HepG2 (cell line): Measurements from ENCODE around the gene PXK. TPM values are rescaled to one million over a fixed set of nuclear protein-coding genes. Genes with fewer than 3 reads are reported as not detected.

Experiments used
- ASH2L ChIP-seq: fragments of 300-600, 200-600 bp; sonication (generic); IDR thresholded peaks from 2 replicates; pipeline ENCODE4 v1.7.0; 2017; ENCODE audit warnings: low read depth, mild to moderate bottlenecking, moderate library complexity, mixed read lengths, low read length; ENCODE audit not compliant: insufficient read length
- CBX2 ChIP-seq, 2 experiments: fragments of 200-600 bp in 1 of 2; sonication (generic); formaldehyde crosslinking in 1 of 2; IDR thresholded peaks; 2 replicates each; pipeline versions ENCODE4 v1.7.0 to v1.8.1; 2018 to 2022; ENCODE audit warnings: low read depth in 2 of 2, low read length in 1 of 2, mild to moderate bottlenecking in 1 of 2, missing genetic modification reagents in 1 of 2
- CBX5 ChIP-seq: sonication (generic); formaldehyde crosslinking; IDR thresholded peaks from 2 replicates; pipeline ENCODE4 v1.4.0; 2020; ENCODE audit warnings: missing genetic modification reagents, borderline replicate concordance
- GATA4 ChIP-seq: sonication (generic); IDR thresholded peaks from 2 replicates; pipeline ENCODE4 v1.6.1; 2016; ENCODE audit warnings: antibody characterized with exemption, low read depth, borderline replicate concordance
- GTF2F1 ChIP-seq: fragments of 150-350 bp; IDR thresholded peaks from 2 replicates; pipeline ENCODE4 v1.6.1; 2014; ENCODE audit warnings: low read length
- JUNB ChIP-seq: sonication (generic); formaldehyde crosslinking; IDR thresholded peaks from 2 replicates; pipeline ENCODE4 v1.8.0; 2022; ENCODE audit warnings: missing genetic modification reagents, mild to moderate bottlenecking, borderline replicate concordance
- KDM1A ChIP-seq: IDR thresholded peaks from 2 replicates; pipeline ENCODE4 v1.6.1; 2016; ENCODE audit warnings: missing compliant biosample characterization
- NFYB ChIP-seq: sonication (generic); formaldehyde crosslinking; IDR thresholded peaks from 2 replicates; pipeline ENCODE4 v1.4.0; 2020; ENCODE audit warnings: missing genetic modification reagents
- SMAD9 ChIP-seq: sonication (generic); formaldehyde crosslinking; IDR thresholded peaks from 2 replicates; pipeline ENCODE4 v1.5.1; 2020; ENCODE audit warnings: mild to moderate bottlenecking, missing genetic modification reagents
- SP4 ChIP-seq: sonication (generic); formaldehyde crosslinking; IDR thresholded peaks from 2 replicates; pipeline ENCODE4 v1.8.1; 2023; ENCODE audit warnings: mild to moderate bottlenecking, missing genetic modification reagents
- TFDP2 ChIP-seq: sonication (generic); formaldehyde crosslinking; IDR thresholded peaks from 2 replicates; pipeline ENCODE4 v1.4.0; 2020; ENCODE audit warnings: missing genetic modification reagents
- YY1 ChIP-seq: IDR thresholded peaks from 2 replicates; pipeline ENCODE4 v1.6.1; 2011; ENCODE audit warnings: low read length, low read depth, moderate library complexity, mild to moderate bottlenecking; ENCODE audit not compliant: insufficient read depth, insufficient replicate concordance
- ZBTB2 ChIP-seq: sonication (generic); formaldehyde crosslinking; IDR thresholded peaks from 2 replicates; pipeline ENCODE4 v1.8.0; 2022; ENCODE audit warnings: low read depth, missing genetic modification reagents
- ZNF143 ChIP-seq: sonication (generic); formaldehyde crosslinking; IDR thresholded peaks from 2 replicates; pipeline ENCODE4 v1.4.0; 2020; ENCODE audit warnings: missing genetic modification reagents
- ZNF282 ChIP-seq: fragments of 450-650 bp; IDR thresholded peaks from 2 replicates; pipeline ENCODE4 v1.6.1; 2018; ENCODE audit not compliant: partially characterized antibody
- ZNF672 ChIP-seq: sonication (generic); formaldehyde crosslinking; IDR thresholded peaks from 2 replicates; pipeline ENCODE4 v1.8.1; 2022; ENCODE audit warnings: missing genetic modification reagents
- ZNF746 ChIP-seq: sonication (generic); formaldehyde crosslinking; IDR thresholded peaks from 2 replicates; pipeline ENCODE4 v1.8.0; 2022; ENCODE audit warnings: mild to moderate bottlenecking, missing genetic modification reagents
- ZNF792 ChIP-seq: IDR thresholded peaks from 2 replicates; pipeline ENCODE4 v1.6.1; 2016
- polyA plus RNA-seq, 8 experiments: library from polyadenylated mRNA; depleted of rRNA in 3 of 8; stranded (reverse) in 7 of 8; unstranded in 1 of 8; fragments of >200 nt; fragmentation: Illumina TruSeq in 4 of 8; extraction: Trizol in 4 of 8; gene quantifications; 2 replicates each; pipeline versions ENCODE4 v1.2.1 to v1.2.3, GENCODE V29; 2011 to 2016; ENCODE audit warnings: low read depth in 4 of 8, missing spikeins in 1 of 8, mixed read lengths in 1 of 8; ENCODE audit not compliant: insufficient read depth in 1 of 8
- total RNA-seq, 5 experiments: library from RNA; depleted of rRNA; stranded (reverse); fragments of >200 nt; fragmentation: Illumina TruSeq; extraction: Trizol; gene quantifications; 2 replicates each; pipeline ENCODE4 v1.2.3, GENCODE V29; 2016; ENCODE audit warnings: low read depth in 1 of 5
- TF ChIP-seq, protein P1 (sequence below): sonication (generic); formaldehyde crosslinking; IDR thresholded peaks from 2 replicates; pipeline ENCODE4 v1.4.0; 2020; ENCODE audit warnings: mild to moderate bottlenecking, missing genetic modification reagents
- TF ChIP-seq, protein P2 (sequence below): sonication (generic); formaldehyde crosslinking; IDR thresholded peaks from 2 replicates; pipeline ENCODE4 v1.4.0; 2020; ENCODE audit warnings: missing genetic modification reagents, borderline replicate concordance

PXK gene
- total and polyA plus RNA-seq, 2 of the 13 experiments (the other 11 are each of a cell fraction or from before 2014, with no cell fraction given) = 6.4 to 18.6 TPM

DNA sequence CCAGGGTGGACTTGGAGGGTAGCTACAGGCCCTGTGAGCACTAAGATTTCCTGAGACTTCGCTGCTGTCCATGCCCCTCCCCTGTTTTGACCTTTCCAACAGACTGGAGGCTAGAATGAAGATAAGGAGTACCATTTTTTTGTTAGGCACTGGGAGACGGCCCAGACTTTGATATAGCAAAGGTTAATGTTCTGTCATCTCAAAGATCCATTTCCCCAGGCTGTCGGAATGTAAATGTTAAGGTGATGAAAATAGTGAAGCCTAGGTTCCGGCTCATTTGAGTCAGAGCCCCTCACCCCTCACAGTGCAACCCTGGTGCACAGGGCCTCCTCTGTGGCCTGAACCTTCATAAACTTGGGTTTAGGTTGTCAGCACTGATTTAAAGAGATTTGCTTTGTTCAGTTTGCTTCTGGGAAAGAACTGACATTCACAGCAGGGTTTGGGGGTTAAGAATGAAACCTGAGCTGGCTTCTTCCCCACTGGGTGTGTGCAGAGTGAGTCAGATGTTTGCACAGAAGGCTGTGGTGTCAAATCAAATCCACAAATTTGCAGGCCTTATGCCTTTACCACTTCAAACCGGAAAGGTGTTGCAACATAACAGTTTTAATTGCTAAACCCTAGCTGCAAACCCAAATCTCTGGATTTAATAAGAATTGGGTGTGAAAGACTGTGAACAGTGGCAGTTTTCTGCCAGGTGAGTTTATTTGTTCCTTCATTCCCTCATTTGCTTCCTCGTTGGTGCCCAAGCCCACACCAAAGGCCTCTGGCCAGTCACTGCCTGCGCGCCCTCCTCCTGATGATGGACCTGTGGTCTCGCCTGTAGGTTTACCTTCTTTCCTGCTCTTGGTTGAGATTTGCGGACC lies 138.6 kb downstream of the PXK start (continued):
- TF ChIP-seq CBX2 (IDR thresholded peaks at IDR 0.05; ENCODE audit: low read depth, low read length) (no peak), CBX2 (CRISPR knock-in tag; IDR thresholded peaks at IDR 0.05; ENCODE audit: low read depth) (no peak), ASH2L (peak; percentile 60), CBX5 (peak; percentile 30; the same call in 1 of the 2 replicates), GTF2F1 (no peak), ZBTB2 (0 out of 2 replicates have a peak, but pooled peaks have one; percentile 51), NFYB (CRISPR knock-in tag) (peak; percentile 6; the same call in 1 of the 2 replicates), JUNB (peak; percentile 100), YY1 (no peak), SP4 (CRISPR knock-in tag) (peak; percentile 69), SMAD9 (no peak), ZNF746 (CRISPR knock-in tag) (peak; percentile 80), KDM1A (CRISPR knock-in tag) (no peak; the same call in 1 of the 2 replicates), ZNF792 (CRISPR knock-in tag) (peak; percentile 50; the same call in 1 of the 2 replicates), ZNF672 (CRISPR knock-in tag) (no peak), GATA4 (no peak), ZNF143 (no peak; the same call in 1 of the 2 replicates), TFDP2 (CRISPR knock-in tag) (peak; percentile 48; the same call in 1 of the 2 replicates), ZNF282 (no peak)
- TF ChIP-seq, protein P1, sequence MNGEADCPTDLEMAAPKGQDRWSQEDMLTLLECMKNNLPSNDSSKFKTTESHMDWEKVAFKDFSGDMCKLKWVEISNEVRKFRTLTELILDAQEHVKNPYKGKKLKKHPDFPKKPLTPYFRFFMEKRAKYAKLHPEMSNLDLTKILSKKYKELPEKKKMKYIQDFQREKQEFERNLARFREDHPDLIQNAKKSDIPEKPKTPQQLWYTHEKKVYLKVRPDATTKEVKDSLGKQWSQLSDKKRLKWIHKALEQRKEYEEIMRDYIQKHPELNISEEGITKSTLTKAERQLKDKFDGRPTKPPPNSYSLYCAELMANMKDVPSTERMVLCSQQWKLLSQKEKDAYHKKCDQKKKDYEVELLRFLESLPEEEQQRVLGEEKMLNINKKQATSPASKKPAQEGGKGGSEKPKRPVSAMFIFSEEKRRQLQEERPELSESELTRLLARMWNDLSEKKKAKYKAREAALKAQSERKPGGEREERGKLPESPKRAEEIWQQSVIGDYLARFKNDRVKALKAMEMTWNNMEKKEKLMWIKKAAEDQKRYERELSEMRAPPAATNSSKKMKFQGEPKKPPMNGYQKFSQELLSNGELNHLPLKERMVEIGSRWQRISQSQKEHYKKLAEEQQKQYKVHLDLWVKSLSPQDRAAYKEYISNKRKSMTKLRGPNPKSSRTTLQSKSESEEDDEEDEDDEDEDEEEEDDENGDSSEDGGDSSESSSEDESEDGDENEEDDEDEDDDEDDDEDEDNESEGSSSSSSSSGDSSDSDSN (CRISPR knock-in tag) = peak; percentile 46; the same call in 1 of the 2 replicates
- TF ChIP-seq, protein P2, sequence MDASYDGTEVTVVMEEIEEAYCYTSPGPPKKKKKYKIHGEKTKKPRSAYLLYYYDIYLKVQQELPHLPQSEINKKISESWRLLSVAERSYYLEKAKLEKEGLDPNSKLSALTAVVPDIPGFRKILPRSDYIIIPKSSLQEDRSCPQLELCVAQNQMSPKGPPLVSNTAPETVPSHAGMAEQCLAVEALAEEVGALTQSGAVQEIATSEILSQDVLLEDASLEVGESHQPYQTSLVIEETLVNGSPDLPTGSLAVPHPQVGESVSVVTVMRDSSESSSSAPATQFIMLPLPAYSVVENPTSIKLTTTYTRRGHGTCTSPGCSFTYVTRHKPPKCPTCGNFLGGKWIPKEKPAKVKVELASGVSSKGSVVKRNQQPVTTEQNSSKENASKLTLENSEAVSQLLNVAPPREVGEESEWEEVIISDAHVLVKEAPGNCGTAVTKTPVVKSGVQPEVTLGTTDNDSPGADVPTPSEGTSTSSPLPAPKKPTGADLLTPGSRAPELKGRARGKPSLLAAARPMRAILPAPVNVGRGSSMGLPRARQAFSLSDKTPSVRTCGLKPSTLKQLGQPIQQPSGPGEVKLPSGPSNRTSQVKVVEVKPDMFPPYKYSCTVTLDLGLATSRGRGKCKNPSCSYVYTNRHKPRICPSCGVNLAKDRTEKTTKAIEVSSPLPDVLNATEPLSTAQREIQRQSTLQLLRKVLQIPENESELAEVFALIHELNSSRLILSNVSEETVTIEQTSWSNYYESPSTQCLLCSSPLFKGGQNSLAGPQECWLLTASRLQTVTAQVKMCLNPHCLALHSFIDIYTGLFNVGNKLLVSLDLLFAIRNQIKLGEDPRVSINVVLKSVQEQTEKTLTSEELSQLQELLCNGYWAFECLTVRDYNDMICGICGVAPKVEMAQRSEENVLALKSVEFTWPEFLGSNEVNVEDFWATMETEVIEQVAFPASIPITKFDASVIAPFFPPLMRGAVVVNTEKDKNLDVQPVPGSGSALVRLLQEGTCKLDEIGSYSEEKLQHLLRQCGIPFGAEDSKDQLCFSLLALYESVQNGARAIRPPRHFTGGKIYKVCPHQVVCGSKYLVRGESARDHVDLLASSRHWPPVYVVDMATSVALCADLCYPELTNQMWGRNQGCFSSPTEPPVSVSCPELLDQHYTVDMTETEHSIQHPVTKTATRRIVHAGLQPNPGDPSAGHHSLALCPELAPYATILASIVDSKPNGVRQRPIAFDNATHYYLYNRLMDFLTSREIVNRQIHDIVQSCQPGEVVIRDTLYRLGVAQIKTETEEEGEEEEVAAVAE = 0 out of 2 replicates have a peak, but pooled peaks have one; percentile 80
